MCF 10A (cell line): ENCODE data around the gene MYO7B. TPM values are rescaled to one million over a fixed set of nuclear protein-coding genes. Genes with fewer than 3 reads are reported as not detected.

ENCODE experiments used
- BruUV-seq: library from RNA; stranded (reverse); fragments of 400-500 nt; replicated peaks from 2 replicates; lab custom pipeline; 2021; lab: Mats Ljungman, UMichigan
- CTCF ChIA-PET: fragments of 300-600 bp; sonication (Branson Sonifier 250); formaldehyde crosslinking; extraction: SDS; loops from one replicate; lab custom pipeline; 2021; ENCODE audit warnings: antibody characterized with exemption, inconsistent platforms; lab: Yijun Ruan, JAX
- POLR2A ChIA-PET: fragments of 300-600, 350-650 bp; sonication (Branson Sonifier 250); formaldehyde crosslinking; extraction: SDS; loops from one replicate; lab custom pipeline; 2020; ENCODE audit warnings: antibody characterized with exemption, inconsistent platforms; lab: Yijun Ruan, JAX
- DNase-seq: peaks from one replicate; pipeline ENCODE4 v3.0.0-alpha.2; 2018; ENCODE audit not compliant: unreplicated experiment
- H3K27ac Mint-ChIP-seq: one replicate; pipeline ENCODE4 v1.8.0; 2022; ENCODE audit warnings: mild to moderate bottlenecking, low read depth, mixed read lengths; ENCODE audit not compliant: unreplicated experiment
- H3K27me3 Mint-ChIP-seq: one replicate; pipeline ENCODE4 v1.8.0; 2022; ENCODE audit warnings: mixed read lengths; ENCODE audit not compliant: insufficient read depth, unreplicated experiment
- H3K36me3 Mint-ChIP-seq: one replicate; pipeline ENCODE4 v1.8.0; 2022; ENCODE audit warnings: mild to moderate bottlenecking, moderate library complexity, mixed read lengths; ENCODE audit not compliant: insufficient read depth, unreplicated experiment
- H3K4me1 Mint-ChIP-seq: one replicate; pipeline ENCODE4 v1.8.0; 2022; ENCODE audit warnings: mixed read lengths; ENCODE audit not compliant: insufficient read depth, unreplicated experiment
- H3K4me3 Mint-ChIP-seq: one replicate; pipeline ENCODE4 v1.8.0; 2022; ENCODE audit warnings: mild to moderate bottlenecking, moderate library complexity, mixed read lengths; ENCODE audit not compliant: unreplicated experiment
- H3K9me3 Mint-ChIP-seq: one replicate; pipeline ENCODE4 v1.8.0; 2022; ENCODE audit warnings: mixed read lengths; ENCODE audit not compliant: unreplicated experiment
- intact Hi-C: fragments of 100-400 bp; cut with micrococcal nuclease; formaldehyde crosslinking; loops from 2 replicates; pipeline ENCODE4 v1.14.1; 2022
- total RNA-seq: library from RNA; stranded (reverse); gene quantifications from 2 replicates; pipeline ENCODE4 v1.2.3, GENCODE V29; 2022
- TF ChIP-seq, protein P1 (sequence below): fragments of 200-600 bp; IDR thresholded peaks from one replicate; pipeline ENCODE4 v1.8.0; 2022; ENCODE audit warnings: antibody characterized with exemption, mild to moderate bottlenecking; ENCODE audit not compliant: unreplicated experiment

Gene MYO7B
- total RNA-seq, 1 experiment from 2014 or later: not detected

DNA sequence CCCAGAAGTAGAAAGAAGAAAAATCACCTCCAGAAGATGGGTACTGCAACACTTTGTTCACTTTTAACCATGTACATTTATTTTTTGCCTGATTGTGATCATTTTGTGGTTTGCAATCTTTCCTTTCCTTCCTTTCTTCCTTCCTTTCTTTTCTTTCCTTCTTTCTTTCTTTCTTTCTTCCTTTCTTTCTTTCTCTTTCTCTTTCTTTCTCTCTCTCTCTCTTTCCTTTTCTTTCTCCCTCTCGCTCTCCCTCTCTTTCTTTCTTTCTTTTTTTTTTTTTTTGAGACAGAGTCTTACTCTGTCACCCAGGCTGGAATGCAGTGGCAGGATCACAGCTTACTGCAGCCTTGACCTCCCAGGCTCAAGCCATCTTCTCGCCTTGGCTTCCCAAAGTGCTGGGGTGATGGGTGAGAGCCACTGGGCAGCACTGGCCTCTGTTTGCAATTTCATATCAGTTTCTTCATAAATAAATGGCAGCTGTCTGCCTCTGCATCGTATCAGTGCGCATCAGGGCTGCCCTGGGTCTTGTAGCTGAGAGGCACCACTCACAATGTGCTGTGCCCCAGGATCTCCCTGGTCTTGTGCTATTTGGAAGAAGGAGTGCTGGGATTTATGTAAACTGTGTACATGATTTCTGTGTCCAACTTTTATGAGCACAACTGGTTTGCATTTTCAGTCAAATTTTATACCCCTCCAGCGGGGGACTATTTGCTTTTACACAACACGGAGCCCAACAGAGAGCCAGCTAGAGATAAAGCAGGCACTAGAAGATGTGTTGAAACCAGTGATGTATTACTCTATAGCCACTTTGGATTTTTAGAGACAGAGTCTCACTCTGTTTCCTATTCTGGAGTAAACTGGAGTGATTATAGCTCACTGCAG, 146.7 kb downstream of the MYO7B start:
- no peak overlapping the region for H3K4me3 Mint-ChIP-seq
- POLR2A ChIA-PET: interaction anchor here (1.5 kb wide), 1 partner anchor 11 kb away, joined by 3 read pairs; no protein-coding TSS in a partner anchor
- H3K9me3 Mint-ChIP-seq: no peaks in the 10 kb centered on the region
- peak overlapping the region; percentile 72 for H3K27ac Mint-ChIP-seq
- DNase-seq: no peak
- H3K27me3 Mint-ChIP-seq: peaks cover 17% of the 10 kb centered on the region
- intact Hi-C loops: no loop called here
- no TSS peak for BruUV-seq
- no peaks in the 10 kb centered on the region for H3K36me3 Mint-ChIP-seq
- TF ChIP-seq, protein P1, sequence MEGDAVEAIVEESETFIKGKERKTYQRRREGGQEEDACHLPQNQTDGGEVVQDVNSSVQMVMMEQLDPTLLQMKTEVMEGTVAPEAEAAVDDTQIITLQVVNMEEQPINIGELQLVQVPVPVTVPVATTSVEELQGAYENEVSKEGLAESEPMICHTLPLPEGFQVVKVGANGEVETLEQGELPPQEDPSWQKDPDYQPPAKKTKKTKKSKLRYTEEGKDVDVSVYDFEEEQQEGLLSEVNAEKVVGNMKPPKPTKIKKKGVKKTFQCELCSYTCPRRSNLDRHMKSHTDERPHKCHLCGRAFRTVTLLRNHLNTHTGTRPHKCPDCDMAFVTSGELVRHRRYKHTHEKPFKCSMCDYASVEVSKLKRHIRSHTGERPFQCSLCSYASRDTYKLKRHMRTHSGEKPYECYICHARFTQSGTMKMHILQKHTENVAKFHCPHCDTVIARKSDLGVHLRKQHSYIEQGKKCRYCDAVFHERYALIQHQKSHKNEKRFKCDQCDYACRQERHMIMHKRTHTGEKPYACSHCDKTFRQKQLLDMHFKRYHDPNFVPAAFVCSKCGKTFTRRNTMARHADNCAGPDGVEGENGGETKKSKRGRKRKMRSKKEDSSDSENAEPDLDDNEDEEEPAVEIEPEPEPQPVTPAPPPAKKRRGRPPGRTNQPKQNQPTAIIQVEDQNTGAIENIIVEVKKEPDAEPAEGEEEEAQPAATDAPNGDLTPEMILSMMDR: no peak
- CTCF ChIA-PET: interaction anchor here (0.6 to 1.2 kb wide), 2 partner anchors 33 to 360 kb away, joined by 3 to 4 read pairs; no protein-coding TSS in a partner anchor
- no peaks in the 10 kb centered on the region for H3K4me1 Mint-ChIP-seq

DNA sequence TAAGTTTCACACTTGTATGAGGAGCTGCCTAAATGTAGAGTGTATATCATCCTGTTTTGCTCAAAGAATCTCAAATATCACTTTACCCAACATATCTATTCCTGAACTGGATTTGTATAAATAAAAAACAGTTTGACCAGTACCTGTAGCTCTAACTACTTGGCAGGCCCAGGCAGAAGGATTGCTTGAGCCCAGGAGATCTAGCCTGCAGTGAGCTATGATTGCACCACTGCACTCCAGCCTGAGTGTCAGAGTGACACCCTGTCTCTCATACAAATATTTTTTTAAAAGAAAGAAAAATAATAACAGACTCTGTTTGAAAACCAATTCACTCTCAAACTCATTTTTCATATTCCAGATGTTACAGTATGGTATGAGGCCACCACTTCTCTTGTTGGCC, 147.6 kb downstream of the MYO7B start:
- Mint-ChIP-seq H3K4me1 (no peaks in the 10 kb centered on the region), H3K36me3 (no peaks in the 10 kb centered on the region), H3K27ac (no peak overlapping the region), H3K4me3 (no peak overlapping the region), H3K27me3 (peaks cover 8% of the 10 kb centered on the region), H3K9me3 (no peaks in the 10 kb centered on the region)
- intact Hi-C loops: no loop called here
- CTCF ChIA-PET: interaction anchor here (1.2 kb wide), 1 partner anchor 34 kb away, joined by 4 read pairs; no protein-coding TSS in a partner anchor
- POLR2A ChIA-PET: interaction anchor here (1.5 kb wide), 1 partner anchor 10 kb away, joined by 3 read pairs; no protein-coding TSS in a partner anchor
- TF ChIP-seq, protein P1: no peak
- no peak for DNase-seq
- no TSS peak for BruUV-seq

GRCh38 chr2:127683757-127684156, 148.3 kb downstream of the MYO7B start:
- ChIA-PET CTCF (interaction anchor here (0.6 kb wide), 1 partner anchor 99 kb away, joined by 3 read pairs; no protein-coding TSS in a partner anchor), POLR2A (no interaction called here)
- intact Hi-C loops: no loop called here
- Mint-ChIP-seq H3K36me3 (no peaks in the 10 kb centered on the region), H3K27ac (no peak overlapping the region), H3K4me1 (no peaks in the 10 kb centered on the region), H3K4me3 (no peak overlapping the region), H3K9me3 (no peaks in the 10 kb centered on the region), H3K27me3 (peaks cover 1% of the 10 kb centered on the region)
- no peak for DNase-seq
- BruUV-seq: no TSS peak
- TF ChIP-seq, protein P1: no peak

GRCh38 chr2:127685410-127686080, 150.1 kb downstream of the MYO7B start:
- Mint-ChIP-seq H3K27me3 (no peaks in the 10 kb centered on the region), H3K4me1 (no peaks in the 10 kb centered on the region), H3K27ac (no peak overlapping the region), H3K4me3 (no peak overlapping the region), H3K36me3 (no peaks in the 10 kb centered on the region), H3K9me3 (no peaks in the 10 kb centered on the region)
- BruUV-seq: no TSS peak
- intact Hi-C loops: no loop called here
- DNase-seq: no peak
- TF ChIP-seq, protein P1: no peak
- POLR2A ChIA-PET: no interaction called here
- CTCF ChIA-PET: no interaction called here
